Skeletal muscle satellite cell (primary cell): ENCODE results near the gene PLXNC1. TPM values are rescaled to one million over a fixed set of nuclear protein-coding genes. Genes with fewer than 3 reads are reported as not detected.

Experiments
- H3K27me3 ChIP-seq: 2 replicates; pipeline ENCODE4 v1.7.0; 2013; ENCODE audit warnings: low read length; ENCODE audit not compliant: control insufficient read depth, insufficient read depth
- H3K36me3 ChIP-seq: 2 replicates; pipeline ENCODE4 v1.7.0; 2013; ENCODE audit warnings: mild to moderate bottlenecking, control low read depth, low read length; ENCODE audit not compliant: insufficient read depth
- H3K4me1 ChIP-seq: 2 replicates; pipeline ENCODE4 v1.7.0; 2013; ENCODE audit warnings: low read length; ENCODE audit not compliant: control insufficient read depth, insufficient read depth
- H3K4me2 ChIP-seq: 2 replicates; pipeline ENCODE4 v1.7.0; 2013; ENCODE audit warnings: mild to moderate bottlenecking, low read length
- H3K4me3 ChIP-seq: 2 replicates; pipeline ENCODE4 v1.7.0; 2013; ENCODE audit warnings: low read length
- H3K9ac ChIP-seq: 2 replicates; pipeline ENCODE4 v1.7.0; 2013; ENCODE audit warnings: mild to moderate bottlenecking, low read depth, low read length, moderate library complexity
- H3K9me3 ChIP-seq: replicated peaks from 2 replicates; pipeline ENCODE4 v1.7.0; 2013; ENCODE audit warnings: mild to moderate bottlenecking, control low read depth, low read length
- total RNA-seq: library from RNA; depleted of rRNA; stranded (reverse); fragments of >200 nt; gene quantifications from 2 replicates; pipeline ENCODE4 v1.2.3, GENCODE V29; 2012; rRNA removed

PLXNC1 gene
- total RNA-seq = 1.7 and 1.8 TPM in 2 replicates

DNA sequence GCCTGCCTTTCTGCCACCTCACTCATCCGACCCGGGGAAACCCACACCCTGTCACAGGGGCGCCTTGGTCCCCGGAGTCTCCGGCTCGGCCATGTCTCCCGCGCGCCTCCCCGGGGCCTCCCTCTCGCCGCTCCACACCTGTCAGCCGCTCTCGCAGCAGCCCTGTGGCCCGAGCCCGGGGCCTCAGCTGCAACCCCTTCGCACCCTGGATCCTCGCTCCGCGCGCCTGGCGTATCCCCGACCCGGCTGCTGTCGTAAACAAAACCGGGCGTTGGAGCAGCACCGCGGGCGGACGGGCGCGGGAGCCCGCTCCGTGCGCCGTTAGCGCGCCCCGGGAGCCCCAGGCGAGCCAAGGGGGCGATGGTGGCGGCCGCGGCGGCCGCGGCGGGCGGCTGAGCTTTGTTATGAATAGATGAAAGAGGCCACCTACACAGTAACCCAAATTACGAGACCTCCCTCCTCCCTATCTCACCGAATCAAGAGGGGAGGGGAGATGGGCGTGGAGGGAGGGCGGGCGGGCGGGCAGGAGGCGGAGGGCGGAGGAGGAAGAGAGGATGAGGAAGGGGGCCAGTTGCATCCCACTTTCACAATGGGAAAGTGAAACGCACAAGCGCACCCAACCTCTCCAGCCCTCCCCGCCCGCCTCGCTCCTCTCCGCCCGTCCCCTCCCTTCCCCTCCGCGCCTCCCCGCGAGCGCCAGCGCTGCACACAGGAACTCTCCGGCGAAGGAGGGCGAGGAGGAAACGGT is at the start of gene PLXNC1:
Gene PLXNC1 (plus strand): TSS at position 587 of the 748 bp plus-strand sequence. CDS start 395 bp downstream, outside the sequence.
- Histone ChIP-seq H3K36me3 (no peaks in the 10 kb centered on the region), H3K4me3 (peak within 1 kb of the TSS; percentile 60), H3K27me3 (peaks cover 87% of the 10 kb centered on the region), H3K4me1 (peaks cover 2% of the 10 kb centered on the region), H3K9me3 (no peaks in the 10 kb centered on the region), H3K4me2 (peak within 1 kb of the TSS; percentile 79), H3K9ac (no peak within 1 kb of the TSS)

DNA sequence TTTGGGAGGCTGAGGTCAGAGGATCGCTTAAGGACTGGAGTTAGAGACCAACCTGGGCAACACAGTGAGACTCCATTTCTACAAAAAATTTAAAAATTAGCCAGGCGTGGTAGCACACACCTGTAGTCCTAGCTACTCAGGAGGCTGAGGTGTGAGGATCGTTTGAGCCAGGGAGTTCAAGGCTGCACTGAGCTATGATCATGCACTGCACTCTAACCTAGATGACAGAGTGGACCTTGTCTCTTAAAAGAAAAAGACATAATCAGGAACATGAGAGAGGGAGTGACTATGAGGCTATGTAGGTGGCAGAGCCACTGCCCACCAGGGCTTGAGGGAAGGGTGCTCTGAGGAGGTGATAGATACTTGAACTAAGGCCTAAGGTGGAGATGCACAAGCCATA is 49.2 kb upstream of the PLXNC1 start:
- H3K4me3 ChIP-seq = no peak overlapping the region
- H3K36me3 ChIP-seq = no peaks in the 10 kb centered on the region
- no peak overlapping the region for H3K9ac ChIP-seq
- peaks cover 35% of the 10 kb centered on the region for H3K4me1 ChIP-seq
- H3K9me3 ChIP-seq = no peaks in the 10 kb centered on the region
- H3K4me2 ChIP-seq = peak overlapping the region; percentile 34
- no peaks in the 10 kb centered on the region for H3K27me3 ChIP-seq

DNA sequence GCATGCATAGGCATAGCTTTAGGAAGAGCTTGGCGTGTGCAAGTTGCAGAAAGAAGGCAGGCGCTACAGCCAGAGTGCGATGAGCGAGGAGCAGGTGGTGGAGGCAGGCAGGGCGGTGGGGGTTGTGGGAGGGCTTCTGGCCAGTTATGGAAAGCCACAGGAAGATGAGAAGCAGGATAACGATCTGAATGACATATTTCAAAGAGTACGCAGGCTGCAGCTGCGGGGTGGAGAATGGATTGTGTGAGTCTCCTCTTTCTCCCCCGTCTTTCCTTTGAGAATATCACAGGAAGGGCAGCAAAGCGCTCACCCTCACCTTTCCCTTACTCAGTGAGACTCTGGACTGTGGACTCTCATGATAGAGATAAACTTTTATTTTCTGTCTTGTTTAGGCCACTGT is 48.7 kb upstream of the PLXNC1 start:
- H3K9me3 ChIP-seq = no peaks in the 10 kb centered on the region
- no peak overlapping the region for H3K9ac ChIP-seq

DNA sequence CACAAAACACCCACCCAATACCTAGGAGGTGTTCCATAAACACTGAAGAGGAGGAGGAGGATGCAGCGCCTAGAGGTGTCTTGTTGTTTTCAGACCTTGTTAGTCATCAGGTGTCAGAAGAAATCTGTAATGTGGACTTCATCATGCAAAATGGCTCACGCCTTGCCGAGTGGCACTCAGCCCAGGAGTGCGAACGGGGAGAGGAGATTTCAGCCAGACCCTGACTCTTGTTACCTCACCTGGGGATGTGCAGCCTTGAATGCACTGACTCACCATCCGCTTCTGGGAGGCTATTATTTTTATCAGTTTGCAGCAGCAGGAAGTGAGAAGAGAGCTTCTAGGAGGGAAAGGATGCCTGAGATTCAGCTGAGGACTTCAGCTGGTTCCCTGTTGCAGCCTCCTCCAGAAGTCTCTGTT is 48.2 kb upstream of the PLXNC1 start:
- Histone ChIP-seq H3K4me1 (peaks cover 35% of the 10 kb centered on the region), H3K9ac (no peak overlapping the region), H3K36me3 (no peaks in the 10 kb centered on the region), H3K9me3 (no peaks in the 10 kb centered on the region), H3K4me2 (peak overlapping the region; percentile 48), H3K27me3 (peaks cover 5% of the 10 kb centered on the region), H3K4me3 (no peak overlapping the region)

More for the DNA sequence above, 48.7 kb upstream of the PLXNC1 start:
- Histone ChIP-seq H3K4me1 (peaks cover 35% of the 10 kb centered on the region), H3K27me3 (peaks cover under 1% of the 10 kb centered on the region), H3K4me3 (no peak overlapping the region), H3K36me3 (no peaks in the 10 kb centered on the region), H3K4me2 (peak overlapping the region; percentile 48)

DNA sequence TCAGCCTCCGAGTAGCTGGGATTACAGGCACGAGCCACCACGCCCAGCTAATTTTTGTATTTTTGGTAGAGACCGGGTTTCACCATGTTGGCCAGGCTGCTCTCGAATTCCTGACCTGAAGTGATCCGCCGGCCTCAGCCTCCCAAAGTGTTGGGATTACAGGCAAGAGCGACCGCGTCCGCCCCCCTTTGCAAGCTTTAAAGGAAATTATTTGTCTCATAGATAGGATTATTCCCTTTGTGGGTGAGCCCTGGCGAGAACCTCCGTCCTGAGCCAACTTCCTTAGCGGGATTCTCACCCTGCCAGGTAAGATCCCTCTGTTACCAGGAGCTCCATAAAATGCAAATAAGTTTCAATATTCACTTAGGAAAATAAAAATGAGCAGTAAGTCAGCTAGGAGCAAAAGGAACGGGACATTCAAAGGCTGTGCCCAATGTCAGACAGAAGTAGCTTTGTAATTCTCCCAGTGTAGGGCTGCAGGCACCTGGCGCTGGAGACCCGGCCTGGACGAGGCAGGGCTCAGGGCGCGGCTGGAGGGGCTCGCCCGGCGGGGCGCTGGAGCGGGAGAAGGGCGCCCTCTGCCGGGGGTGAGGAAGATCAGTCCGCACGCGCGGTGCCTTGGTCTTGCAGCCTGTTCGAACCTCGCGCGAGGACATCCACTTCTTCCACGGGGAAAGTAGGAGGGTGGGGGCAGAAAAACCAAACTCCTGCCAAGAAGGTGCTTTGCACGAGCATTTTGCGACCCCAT is 47.2 kb upstream of the PLXNC1 start:
- peak overlapping the region; percentile 74 for H3K4me3 ChIP-seq
- no peaks in the 10 kb centered on the region for H3K9me3 ChIP-seq
- H3K4me1 ChIP-seq = peaks cover 35% of the 10 kb centered on the region
- H3K9ac ChIP-seq = peak overlapping the region; percentile 81
- H3K4me2 ChIP-seq = peak overlapping the region; percentile 86
- H3K27me3 ChIP-seq = peaks cover 8% of the 10 kb centered on the region
- no peaks in the 10 kb centered on the region for H3K36me3 ChIP-seq

DNA sequence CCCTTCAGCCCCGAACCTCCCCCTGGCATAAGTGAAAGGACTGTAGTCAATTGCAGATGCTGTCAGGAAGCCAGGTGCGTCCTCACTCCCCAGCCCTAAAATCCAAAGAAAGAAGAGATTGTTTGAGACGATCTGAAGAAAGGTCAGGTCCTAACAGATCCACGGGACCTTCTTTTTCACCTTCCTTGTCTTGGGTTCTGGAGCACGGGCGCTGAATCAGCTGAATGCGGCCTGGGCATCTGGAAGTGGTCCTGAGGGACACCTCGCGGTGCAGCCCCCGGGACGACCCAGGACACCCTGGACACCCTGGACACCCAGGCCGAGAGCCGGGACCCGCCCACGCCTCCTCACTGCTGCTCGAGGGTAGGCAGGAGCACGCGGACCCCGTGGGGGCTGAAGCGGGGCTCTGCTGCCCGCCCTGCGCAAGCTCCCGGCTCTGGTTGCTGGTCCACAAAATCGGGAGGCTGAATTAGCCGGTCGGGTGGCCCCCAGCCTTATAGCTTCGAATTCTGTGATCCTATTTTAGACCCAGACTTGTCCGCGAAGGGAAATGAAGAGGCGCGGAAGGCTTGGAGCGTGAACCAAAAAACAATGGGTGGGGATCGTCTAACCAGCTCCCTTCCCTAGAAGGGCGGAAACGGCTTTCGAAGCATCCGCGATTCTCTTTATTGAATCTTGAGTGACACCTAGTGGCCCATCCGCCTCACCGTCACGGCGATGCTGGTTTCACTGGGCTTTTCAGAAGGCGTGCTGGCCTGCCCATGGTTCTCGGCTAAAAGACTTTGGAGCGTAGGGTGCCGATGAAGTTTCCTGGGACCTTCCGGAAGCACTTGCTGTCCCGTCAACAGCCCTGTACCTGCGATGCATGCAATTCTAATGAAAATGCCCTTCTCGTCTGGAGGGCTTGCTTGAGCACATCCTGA is 46.4 kb upstream of the PLXNC1 start:
- H3K4me2 ChIP-seq = peak overlapping the region; percentile 86
- peaks cover 35% of the 10 kb centered on the region for H3K4me1 ChIP-seq
- H3K4me3 ChIP-seq = peak overlapping the region; percentile 74
- no peaks in the 10 kb centered on the region for H3K9me3 ChIP-seq
- H3K9ac ChIP-seq = peak overlapping the region; percentile 81
- H3K27me3 ChIP-seq = peaks cover 12% of the 10 kb centered on the region
- no peaks in the 10 kb centered on the region for H3K36me3 ChIP-seq

DNA sequence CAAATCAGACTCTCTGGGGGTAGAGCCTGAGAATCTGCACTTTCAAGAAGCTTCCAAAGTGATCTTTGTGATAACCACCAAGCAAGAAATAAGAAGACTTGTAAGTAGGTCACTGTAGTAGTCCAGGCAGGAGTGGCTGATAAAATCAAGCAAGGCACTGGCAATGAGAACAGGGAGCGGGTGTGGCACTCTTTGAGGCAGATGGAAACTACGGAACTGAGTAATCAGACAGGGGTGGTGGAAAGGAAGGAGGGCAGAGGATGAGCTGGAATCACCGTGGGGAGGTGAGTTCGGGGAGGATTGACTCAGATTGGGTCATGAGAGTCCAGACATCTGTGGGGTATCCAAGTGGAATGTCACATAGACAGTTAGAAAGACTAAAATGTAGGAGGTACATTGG is 44.4 kb upstream of the PLXNC1 start:
- peaks cover 31% of the 10 kb centered on the region for H3K4me1 ChIP-seq
- H3K4me2 ChIP-seq = no peak overlapping the region
- peaks cover 12% of the 10 kb centered on the region for H3K27me3 ChIP-seq
- H3K4me3 ChIP-seq = no peak overlapping the region
- H3K36me3 ChIP-seq = no peaks in the 10 kb centered on the region
- H3K9ac ChIP-seq = no peak overlapping the region
- no peaks in the 10 kb centered on the region for H3K9me3 ChIP-seq

DNA sequence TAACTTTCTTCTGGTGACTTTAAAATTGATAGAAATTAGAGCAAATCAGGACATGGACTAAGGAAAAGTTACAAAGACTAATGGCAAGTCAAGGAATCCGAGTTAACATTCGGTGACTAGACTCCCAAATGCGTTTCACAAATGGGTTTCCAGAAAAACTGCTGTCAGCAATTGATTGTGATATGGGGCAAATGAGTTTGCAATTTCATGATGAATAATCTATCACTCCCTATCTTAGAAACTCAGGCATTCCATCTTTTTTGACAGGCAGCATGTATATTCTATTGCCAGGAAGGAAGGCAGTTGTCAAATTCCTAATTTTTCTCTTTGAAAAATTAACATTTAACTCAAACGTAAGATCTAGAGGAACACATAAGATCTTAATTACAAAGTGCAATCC is 40.5 kb upstream of the PLXNC1 start:
- H3K4me3 ChIP-seq = no peak overlapping the region

DNA sequence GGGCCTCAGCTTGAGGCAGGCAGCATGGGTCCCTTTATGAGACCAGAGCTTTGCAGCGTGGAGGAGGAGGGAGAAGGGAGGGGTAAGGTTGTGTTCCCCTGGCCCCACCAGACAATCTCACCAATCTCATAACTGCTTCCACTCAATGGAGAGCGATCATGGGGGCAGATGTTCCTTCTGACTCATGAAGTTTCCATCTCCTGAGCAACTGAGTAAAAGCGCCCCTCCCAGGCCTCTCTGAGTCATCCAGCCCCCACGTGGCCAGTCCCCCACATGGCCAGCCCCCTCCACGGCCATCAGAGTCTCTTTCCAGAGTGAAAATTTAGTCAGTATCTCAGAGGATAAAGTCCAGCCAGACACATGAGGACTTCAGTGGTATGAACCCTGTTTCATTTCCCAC is 39.2 kb upstream of the PLXNC1 start:
- no peaks in the 10 kb centered on the region for H3K36me3 ChIP-seq

More for the DNA sequence above, 40.5 kb upstream of the PLXNC1 start:
- Histone ChIP-seq H3K4me2 (no peak overlapping the region), H3K4me1 (peaks cover 5% of the 10 kb centered on the region), H3K27me3 (peaks cover 25% of the 10 kb centered on the region), H3K9me3 (no peaks in the 10 kb centered on the region), H3K36me3 (no peaks in the 10 kb centered on the region), H3K9ac (no peak overlapping the region)

DNA sequence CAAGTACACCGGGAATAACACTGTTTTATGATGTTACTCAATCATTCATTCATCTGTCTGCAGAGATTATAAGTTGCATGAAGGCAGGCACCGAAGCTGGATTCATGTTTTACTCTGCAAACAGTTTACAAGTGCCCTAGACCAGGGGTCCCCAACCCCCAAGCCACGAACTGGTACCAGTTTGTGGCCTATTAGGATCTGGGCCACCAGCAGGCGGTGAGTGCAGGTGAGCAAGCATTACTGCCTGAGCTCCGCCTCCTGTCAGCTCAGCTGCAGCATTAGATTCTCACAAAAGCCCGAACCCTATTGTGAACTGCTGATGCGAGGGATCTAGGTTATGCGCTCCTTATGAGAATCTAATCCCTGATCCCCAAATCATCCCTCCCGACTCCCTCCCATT is 38.1 kb upstream of the PLXNC1 start:
- no peak overlapping the region for H3K4me3 ChIP-seq
- no peak overlapping the region for H3K9ac ChIP-seq
- peaks cover 5% of the 10 kb centered on the region for H3K4me1 ChIP-seq
- no peak overlapping the region for H3K4me2 ChIP-seq
- H3K36me3 ChIP-seq = no peaks in the 10 kb centered on the region
- H3K9me3 ChIP-seq = no peaks in the 10 kb centered on the region
- H3K27me3 ChIP-seq = peaks cover 29% of the 10 kb centered on the region

More for the DNA sequence above, 39.2 kb upstream of the PLXNC1 start:
- Histone ChIP-seq H3K4me2 (no peak overlapping the region), H3K4me1 (peaks cover 5% of the 10 kb centered on the region), H3K9ac (no peak overlapping the region), H3K4me3 (no peak overlapping the region), H3K9me3 (no peaks in the 10 kb centered on the region), H3K27me3 (peaks cover 26% of the 10 kb centered on the region)

DNA sequence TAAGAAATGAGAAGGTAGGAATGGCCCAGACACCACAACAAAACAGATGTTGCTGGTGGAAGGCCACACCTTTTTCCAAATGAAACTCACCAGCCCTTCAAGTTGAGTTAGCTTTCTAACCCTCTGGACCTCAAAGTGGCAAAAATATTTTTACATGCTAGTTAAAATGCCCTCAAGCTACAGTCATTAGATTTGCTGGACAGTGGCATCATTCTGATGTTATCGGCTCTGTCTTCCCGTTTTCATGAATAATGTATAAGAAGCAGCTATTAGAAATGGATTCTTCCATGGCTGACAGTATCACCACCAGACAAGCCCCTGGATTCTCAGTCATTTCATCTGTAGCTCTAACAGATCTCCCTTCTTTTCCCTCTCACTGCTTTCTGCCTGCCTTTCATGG is 37.1 kb upstream of the PLXNC1 start:
- no peak overlapping the region for H3K9ac ChIP-seq
- H3K4me1 ChIP-seq = peaks cover 5% of the 10 kb centered on the region
- no peaks in the 10 kb centered on the region for H3K36me3 ChIP-seq
- no peaks in the 10 kb centered on the region for H3K9me3 ChIP-seq
- H3K4me2 ChIP-seq = no peak overlapping the region
- no peak overlapping the region for H3K4me3 ChIP-seq
- peaks cover 28% of the 10 kb centered on the region for H3K27me3 ChIP-seq
